Measurements from ENCODE around the gene SLC25A21. TPM values are rescaled to one million over a fixed set of nuclear protein-coding genes. Genes with fewer than 3 reads are reported as not detected.

The SLC25A21 gene
- total RNA-seq, 1 experiment from 2014 or later, result 2.1 TPM

GRCh38 chr14:36827861-36828260 lies 344.5 kb downstream of the SLC25A21 start:
- Histone ChIP-seq H3K27me3 (ENCODE audit: control insufficient read depth, insufficient read depth, low read length) (no peaks in the 10 kb centered on the region), H3K27ac (ENCODE audit: low read length) (no peak overlapping the region), H3K4me1 (ENCODE audit: control insufficient read depth, insufficient read depth, low read length) (no peaks in the 10 kb centered on the region), H3K4me3 (ENCODE audit: low read depth in 2 of 2, low read length in 2 of 2) (no peak overlapping the region), H3K36me3 (ENCODE audit: control insufficient read depth, insufficient read depth, low read length) (no peaks in the 10 kb centered on the region), H3K9me3 (ENCODE audit: control insufficient read depth, insufficient read depth, low read depth, low read length) (no peaks in the 10 kb centered on the region)
- in situ Hi-C loops (cut with HindIII; ENCODE audit: low pct_unique_long_range_greater_than_20kb, low sequenced_read_pairs), result no loop called here
- no peak for TF ChIP-seq SIN3A (IDR thresholded peaks at IDR 0.05; ENCODE audit: borderline replicate concordance, insufficient read depth, low read depth, low read length)
- TF ChIP-seq TCF7L2 (IDR thresholded peaks at IDR 0.05; ENCODE audit: low read depth, low read length), result no peak
- no peak for TF ChIP-seq REST (IDR thresholded peaks at IDR 0.05; ENCODE audit: insufficient read depth in 1 of 2, low read depth in 2 of 2, low read length in 1 of 2)
- no peak for TF ChIP-seq CTCF (IDR thresholded peaks at IDR 0.05)
- TF ChIP-seq POLR2AphosphoS5 (IDR thresholded peaks at IDR 0.05; ENCODE audit: low read depth, low read length), result no peak
- CTCF ChIA-PET, result no interaction called here
- ATAC-seq, result no peak
- BruUV-seq (replicated peaks), result no TSS peak
- POLR2A ChIA-PET, result no interaction called here
- no peak for DNase-seq (ENCODE audit: low read depth, low spot score)
- intact Hi-C loops (cut with micrococcal nuclease; ENCODE audit: unreplicated experiment), result no loop called here

- Histone ChIP-seq H3K9me3 (ENCODE audit: control insufficient read depth, insufficient read depth, low read depth, low read length) (no peaks in the 10 kb centered on the region), H3K27ac (ENCODE audit: low read length) (no peak overlapping the region), H3K27me3 (ENCODE audit: control insufficient read depth, insufficient read depth, low read length) (no peaks in the 10 kb centered on the region), H3K4me3 (ENCODE audit: low read depth in 2 of 2, low read length in 2 of 2) (no peak overlapping the region), H3K4me1 (ENCODE audit: control insufficient read depth, insufficient read depth, low read length) (no peaks in the 10 kb centered on the region), H3K36me3 (ENCODE audit: control insufficient read depth, insufficient read depth, low read length) (no peaks in the 10 kb centered on the region)
- ATAC-seq, result no peak
- BruUV-seq (replicated peaks), result no TSS peak
- no peak for DNase-seq (ENCODE audit: low read depth, low spot score)
- ChIA-PET CTCF (interaction anchor here (0.5 kb wide), 1 partner anchor 44 kb away, joined by 3 read pairs; no protein-coding TSS in a partner anchor), POLR2A (no interaction called here)
- TF ChIP-seq SIN3A (IDR thresholded peaks at IDR 0.05; ENCODE audit: borderline replicate concordance, insufficient read depth, low read depth, low read length), result no peak
- TF ChIP-seq REST (IDR thresholded peaks at IDR 0.05; ENCODE audit: insufficient read depth in 1 of 2, low read depth in 2 of 2, low read length in 1 of 2), result no peak
- TF ChIP-seq POLR2AphosphoS5 (IDR thresholded peaks at IDR 0.05; ENCODE audit: low read depth, low read length), result no peak
- TF ChIP-seq TCF7L2 (IDR thresholded peaks at IDR 0.05; ENCODE audit: low read depth, low read length), result no peak
- TF ChIP-seq CTCF (IDR thresholded peaks at IDR 0.05), result no peak
- in situ Hi-C loops (cut with HindIII; ENCODE audit: low pct_unique_long_range_greater_than_20kb, low sequenced_read_pairs) (no loop called here), intact Hi-C loops (cut with micrococcal nuclease; ENCODE audit: unreplicated experiment) (no loop called here)
These were observed 345.8 kb downstream of the SLC25A21 start for GRCh38 chr14:36826614-36827013.
